SH-SY5Y (cell line): ENCODE results near the gene PLCG2.

ENCODE experiments used
- GATA2 ChIP-seq: IDR thresholded peaks from 2 replicates; pipeline ENCODE4 v1.6.1; 2011; ENCODE audit warnings: mild to moderate bottlenecking, low read depth, low read length
- GATA3 ChIP-seq: IDR thresholded peaks from 2 replicates; pipeline ENCODE4 v1.6.1; 2011; ENCODE audit warnings: low read depth, mild to moderate bottlenecking, low read length, moderate library complexity

- TF ChIP-seq GATA2 (no peak), GATA3 (no peak)
Observed at GRCh38 chr16:81816793-81817210, 37.7 kb downstream of the PLCG2 start.
